ENCODE measurements around the gene DQX1. TPM values are rescaled to one million over a fixed set of nuclear protein-coding genes. Genes with fewer than 3 reads are reported as not detected.

Gene DQX1
- total and polyA plus RNA-seq, 2 experiments from 2014 or later: 4.0 TPM; not detected in 1

DNA sequence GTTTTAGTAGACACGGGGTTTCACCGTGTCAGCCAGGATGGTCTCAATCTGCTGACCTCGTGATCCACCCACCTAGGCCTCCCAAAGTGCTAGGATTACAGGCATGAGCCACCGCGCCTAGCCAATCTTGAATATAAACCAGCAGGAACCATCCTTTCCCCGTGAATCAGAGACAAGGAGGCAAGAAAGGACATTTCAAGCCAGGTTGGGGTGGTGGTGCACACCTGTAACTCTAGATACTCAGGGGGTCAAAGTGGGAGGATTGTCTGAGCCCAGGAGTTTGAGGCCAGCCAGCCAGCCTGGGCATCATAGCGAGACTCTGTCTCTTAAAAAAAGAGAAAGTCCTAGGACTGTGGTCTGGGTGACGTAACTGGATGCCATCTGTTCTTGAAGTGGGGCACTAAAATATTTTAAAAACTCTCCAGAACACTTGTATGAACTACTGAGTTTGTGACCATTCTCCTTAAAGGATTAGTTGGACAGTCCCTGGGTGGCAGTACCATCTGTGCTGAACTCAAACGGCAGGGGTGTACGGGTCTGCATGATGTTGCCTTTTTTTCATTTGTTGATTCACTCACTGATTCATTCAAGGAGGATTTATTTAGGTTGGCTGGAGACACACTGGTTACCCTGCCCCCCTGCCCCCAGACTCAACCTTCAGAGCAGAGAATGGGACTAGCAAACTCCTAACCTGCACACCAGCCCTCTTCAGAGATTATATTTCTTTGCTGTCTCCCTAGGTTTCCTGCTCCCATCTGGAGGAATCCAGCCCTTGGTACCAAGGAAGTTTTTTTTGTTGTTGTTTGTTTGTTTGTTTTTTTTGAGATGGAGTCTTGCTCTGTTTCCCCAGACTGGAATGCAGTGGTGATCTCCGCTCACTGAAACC is 14.7 kb downstream of the DQX1 start:
- H3K4me3 ChIP-seq: no peak overlapping the region
- TF ChIP-seq EZH2 (IDR thresholded peaks at IDR 0.05; ENCODE audit: borderline replicate concordance) (no peak), EZH2phosphoT487 (IDR thresholded peaks at IDR 0.05; ENCODE audit: low read depth, severe bottlenecking, unreplicated experiment) (no peak)
- TF ChIP-seq, protein P1, sequence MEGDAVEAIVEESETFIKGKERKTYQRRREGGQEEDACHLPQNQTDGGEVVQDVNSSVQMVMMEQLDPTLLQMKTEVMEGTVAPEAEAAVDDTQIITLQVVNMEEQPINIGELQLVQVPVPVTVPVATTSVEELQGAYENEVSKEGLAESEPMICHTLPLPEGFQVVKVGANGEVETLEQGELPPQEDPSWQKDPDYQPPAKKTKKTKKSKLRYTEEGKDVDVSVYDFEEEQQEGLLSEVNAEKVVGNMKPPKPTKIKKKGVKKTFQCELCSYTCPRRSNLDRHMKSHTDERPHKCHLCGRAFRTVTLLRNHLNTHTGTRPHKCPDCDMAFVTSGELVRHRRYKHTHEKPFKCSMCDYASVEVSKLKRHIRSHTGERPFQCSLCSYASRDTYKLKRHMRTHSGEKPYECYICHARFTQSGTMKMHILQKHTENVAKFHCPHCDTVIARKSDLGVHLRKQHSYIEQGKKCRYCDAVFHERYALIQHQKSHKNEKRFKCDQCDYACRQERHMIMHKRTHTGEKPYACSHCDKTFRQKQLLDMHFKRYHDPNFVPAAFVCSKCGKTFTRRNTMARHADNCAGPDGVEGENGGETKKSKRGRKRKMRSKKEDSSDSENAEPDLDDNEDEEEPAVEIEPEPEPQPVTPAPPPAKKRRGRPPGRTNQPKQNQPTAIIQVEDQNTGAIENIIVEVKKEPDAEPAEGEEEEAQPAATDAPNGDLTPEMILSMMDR (IDR thresholded peaks at IDR 0.05; ENCODE audit: poor library complexity): no peak
- no peaks in the 10 kb centered on the region for H4K20me1 ChIP-seq (ENCODE audit: insufficient read depth, poor library complexity, severe bottlenecking)
- no peaks in the 10 kb centered on the region for H3K9me2 ChIP-seq (replicated peaks; ENCODE audit: insufficient read depth)
- H3K27ac ChIP-seq: no peak overlapping the region
- H3K9me3 ChIP-seq (ENCODE audit: low read depth): no peaks in the 10 kb centered on the region
- no peak overlapping the region for H3K4me2 ChIP-seq
- H3K4me1 ChIP-seq (ENCODE audit: insufficient read depth): peaks cover 13% of the 10 kb centered on the region
- no peak for DNase-seq (ENCODE audit: low spot score)
- 57% methylated on average over 11 of the region's 11 CpGs for WGBS (ENCODE audit: low lambda C conversion rate, missing lambda C conversion rate)
- H3K27me3 ChIP-seq: peaks cover 67% of the 10 kb centered on the region
- H3K36me3 ChIP-seq (replicated peaks; ENCODE audit: insufficient read depth, low read depth): no peaks in the 10 kb centered on the region
- H3K79me2 ChIP-seq: peaks cover 7% of the 10 kb centered on the region
- H2AFZ ChIP-seq: no peak overlapping the region

DNA sequence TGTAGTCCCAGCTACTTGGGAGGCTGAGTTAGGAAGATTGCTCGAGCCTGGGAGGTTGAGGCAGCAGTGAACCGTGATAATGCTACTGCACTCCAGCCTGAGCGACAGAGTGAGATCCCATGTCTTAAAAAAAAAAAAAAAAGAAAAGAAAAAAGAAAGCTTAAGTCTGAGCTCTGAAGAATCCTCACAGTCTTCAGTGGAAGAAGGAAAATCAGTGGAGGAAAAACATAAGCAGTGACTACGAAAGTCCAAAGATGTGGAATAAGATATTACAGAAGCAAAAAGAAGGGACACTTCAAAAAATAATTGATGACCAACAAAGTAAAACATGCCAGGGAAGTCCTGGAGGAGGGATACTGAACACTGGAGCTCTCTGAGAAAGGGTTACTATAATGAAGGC is 15.8 kb downstream of the DQX1 start:
- Histone ChIP-seq H3K9me3 (ENCODE audit: low read depth) (no peaks in the 10 kb centered on the region), H3K79me2 (peaks cover 18% of the 10 kb centered on the region), H3K27me3 (peaks cover 56% of the 10 kb centered on the region), H3K4me2 (no peak overlapping the region), H3K4me1 (ENCODE audit: insufficient read depth) (peaks cover 18% of the 10 kb centered on the region), H3K9me2 (replicated peaks; ENCODE audit: insufficient read depth) (no peaks in the 10 kb centered on the region), H2AFZ (no peak overlapping the region), H3K27ac (no peak overlapping the region), H3K4me3 (no peak overlapping the region), H3K36me3 (replicated peaks; ENCODE audit: insufficient read depth, low read depth) (no peaks in the 10 kb centered on the region), H4K20me1 (ENCODE audit: insufficient read depth, poor library complexity, severe bottlenecking) (no peaks in the 10 kb centered on the region)
- TF ChIP-seq, protein P1 (IDR thresholded peaks at IDR 0.05; ENCODE audit: poor library complexity): no peak
- TF ChIP-seq EZH2phosphoT487 (IDR thresholded peaks at IDR 0.05; ENCODE audit: low read depth, severe bottlenecking, unreplicated experiment): no peak
- no peak for TF ChIP-seq EZH2 (IDR thresholded peaks at IDR 0.05; ENCODE audit: borderline replicate concordance)
- no peak for DNase-seq (ENCODE audit: low spot score)
- 91% methylated on average over 4 of the region's 4 CpGs for whole genome bisulfite sequencing (ENCODE audit: low lambda C conversion rate, missing lambda C conversion rate)

DNA sequence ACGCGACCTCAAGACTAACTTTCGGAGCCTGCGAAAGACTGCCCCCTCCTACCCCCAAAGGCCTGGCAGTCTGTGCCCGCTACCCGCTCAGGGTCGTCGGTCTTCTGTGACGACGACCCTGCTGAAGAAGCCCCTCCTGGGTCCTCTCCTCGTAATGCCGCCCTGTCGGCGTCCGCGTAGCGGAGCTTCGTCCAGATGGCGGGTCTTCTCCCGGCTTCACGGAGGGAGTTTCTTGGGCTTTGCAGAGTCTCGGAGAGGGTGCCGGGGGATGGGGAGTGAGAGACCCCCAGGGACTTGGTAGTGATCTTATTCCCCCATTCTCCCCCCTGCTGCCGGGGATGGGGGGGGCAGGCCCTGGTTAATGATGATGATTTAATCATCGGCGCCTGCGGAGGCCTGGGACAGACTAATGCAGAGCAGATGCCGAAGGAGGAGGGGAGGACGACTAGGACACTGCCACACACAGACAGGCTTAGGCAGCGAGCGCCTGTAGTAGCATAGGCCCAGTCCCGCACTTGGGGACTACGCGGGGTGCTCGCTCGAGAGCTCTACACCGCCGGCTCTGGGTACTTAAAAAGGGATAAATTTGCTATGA is 18.0 kb downstream of the DQX1 start:
- Histone ChIP-seq H3K27me3 (peaks cover 34% of the 10 kb centered on the region), H3K4me2 (peak overlapping the region; percentile 93), H2AFZ (peak overlapping the region; percentile 98), H3K79me2 (peaks cover 37% of the 10 kb centered on the region), H3K4me1 (ENCODE audit: insufficient read depth) (peaks cover 29% of the 10 kb centered on the region), H3K4me3 (peak overlapping the region; percentile 47), H3K9me2 (replicated peaks; ENCODE audit: insufficient read depth) (no peaks in the 10 kb centered on the region), H3K36me3 (replicated peaks; ENCODE audit: insufficient read depth, low read depth) (no peaks in the 10 kb centered on the region), H3K9me3 (ENCODE audit: low read depth) (no peaks in the 10 kb centered on the region), H4K20me1 (ENCODE audit: insufficient read depth, poor library complexity, severe bottlenecking) (no peaks in the 10 kb centered on the region), H3K27ac (peak overlapping the region; percentile 97)
- DNase-seq (ENCODE audit: low spot score): peak; percentile 69
- no peak for TF ChIP-seq EZH2 (IDR thresholded peaks at IDR 0.05; ENCODE audit: borderline replicate concordance)
- no peak for TF ChIP-seq EZH2phosphoT487 (IDR thresholded peaks at IDR 0.05; ENCODE audit: low read depth, severe bottlenecking, unreplicated experiment)
- TF ChIP-seq, protein P1 (IDR thresholded peaks at IDR 0.05; ENCODE audit: poor library complexity): no peak
- WGBS (ENCODE audit: low lambda C conversion rate, missing lambda C conversion rate): 3% methylated on average over 36 of the region's 38 CpGs

Data from hepatocyte (in vitro differentiated cells).